ENCODE measurements around the gene PTPRN2. TPM values are rescaled to one million over a fixed set of nuclear protein-coding genes. Genes with fewer than 3 reads are reported as not detected.

PTPRN2 gene
- total and polyA plus RNA-seq, 2 donors from 2014 or later = 4.8 to 6.2 TPM

GRCh38 chr7:157704365-157704764 lies 883.3 kb downstream of the PTPRN2 start:
- H3K36me3 ChIP-seq (ENCODE audit: control insufficient read depth in 2 of 3, insufficient read depth in 3 of 3, low read length in 3 of 3) = no peaks in the 10 kb centered on the region
- intact Hi-C loops (cut with DNase I) = no loop called here
- TF ChIP-seq CTCF (IDR thresholded peaks at IDR 0.05; ENCODE audit: borderline replicate concordance, extremely low read depth, insufficient read depth) = no peak
- DNase-seq (peak in 1 of 5 donors; percentile 5), FAIRE-seq (no peak)
- H3K4me3 ChIP-seq (ENCODE audit: low read length in 3 of 3) = no peak overlapping the region
- peaks cover 3% of the 10 kb centered on the region for H3K27me3 ChIP-seq (ENCODE audit: control insufficient read depth, insufficient read depth, low read length)
- H3K9ac ChIP-seq (ENCODE audit: low read length in 3 of 3) = no peak overlapping the region
- no peak overlapping the region for H3K27ac ChIP-seq (ENCODE audit: low read depth in 2 of 2, low read length in 2 of 2)
- H3K4me1 ChIP-seq (ENCODE audit: control insufficient read depth in 2 of 3, insufficient read depth in 2 of 3, low read depth in 1 of 3, low read length in 3 of 3) = no peaks in the 10 kb centered on the region
- H3K9me3 ChIP-seq (ENCODE audit: control insufficient read depth in 2 of 3, insufficient read depth in 1 of 3, low read length in 3 of 3) = no peaks in the 10 kb centered on the region

GRCh38 chr7:157703534-157704195 lies 884.0 kb downstream of the PTPRN2 start:
- FAIRE-seq = no peak
- H3K9me3 ChIP-seq (ENCODE audit: control insufficient read depth in 2 of 3, insufficient read depth in 1 of 3, low read length in 3 of 3) = no peaks in the 10 kb centered on the region
- intact Hi-C loops (cut with DNase I) = no loop called here
- TF ChIP-seq CTCF (IDR thresholded peaks at IDR 0.05; ENCODE audit: borderline replicate concordance, extremely low read depth, insufficient read depth) = no peak
- peaks cover 3% of the 10 kb centered on the region for H3K27me3 ChIP-seq (ENCODE audit: control insufficient read depth, insufficient read depth, low read length)
- DNase-seq = no peak
- no peaks in the 10 kb centered on the region for H3K36me3 ChIP-seq (ENCODE audit: control insufficient read depth in 2 of 3, insufficient read depth in 3 of 3, low read length in 3 of 3)
- no peak overlapping the region for H3K9ac ChIP-seq (ENCODE audit: low read length in 3 of 3)
- H3K4me3 ChIP-seq (ENCODE audit: low read length in 3 of 3) = no peak overlapping the region
- no peak overlapping the region for H3K27ac ChIP-seq (ENCODE audit: low read depth in 2 of 2, low read length in 2 of 2)
- H3K4me1 ChIP-seq (ENCODE audit: control insufficient read depth in 2 of 3, insufficient read depth in 2 of 3, low read depth in 1 of 3, low read length in 3 of 3) = no peaks in the 10 kb centered on the region

GRCh38 chr7:157703131-157703530 lies 884.5 kb downstream of the PTPRN2 start:
- no peak overlapping the region for H3K9ac ChIP-seq (ENCODE audit: low read length in 3 of 3)
- no peaks in the 10 kb centered on the region for H3K36me3 ChIP-seq (ENCODE audit: control insufficient read depth in 2 of 3, insufficient read depth in 3 of 3, low read length in 3 of 3)
- FAIRE-seq (no peak), DNase-seq (no peak)
- intact Hi-C loops (cut with DNase I) = no loop called here
- peaks cover 5% of the 10 kb centered on the region for H3K27me3 ChIP-seq (ENCODE audit: control insufficient read depth, insufficient read depth, low read length)
- no peak overlapping the region for H3K27ac ChIP-seq (ENCODE audit: low read depth in 2 of 2, low read length in 2 of 2)
- no peak for TF ChIP-seq CTCF (IDR thresholded peaks at IDR 0.05; ENCODE audit: borderline replicate concordance, extremely low read depth, insufficient read depth)
- H3K9me3 ChIP-seq (ENCODE audit: control insufficient read depth in 2 of 3, insufficient read depth in 1 of 3, low read length in 3 of 3) = no peaks in the 10 kb centered on the region
- H3K4me3 ChIP-seq (ENCODE audit: low read length in 3 of 3) = no peak overlapping the region
- H3K4me1 ChIP-seq (ENCODE audit: control insufficient read depth in 2 of 3, insufficient read depth in 2 of 3, low read depth in 1 of 3, low read length in 3 of 3) = no peaks in the 10 kb centered on the region

All from kidney (tissue), 14 donors.